Ishikawa (cell line): Measurements from ENCODE around the gene ATP2B2.

ENCODE experiments used
- CEBPB ChIP-seq: IDR thresholded peaks from 2 replicates; pipeline ENCODE4 v1.6.1; 2012
- EP300 ChIP-seq: IDR thresholded peaks from 2 replicates; pipeline ENCODE4 v1.6.1; 2012; ENCODE audit warnings: borderline replicate concordance
- FOXM1 ChIP-seq: IDR thresholded peaks from 2 replicates; pipeline ENCODE4 v1.6.1; 2012; ENCODE audit warnings: low read depth, borderline replicate concordance
- RAD21 ChIP-seq: IDR thresholded peaks from 2 replicates; pipeline ENCODE4 v1.6.1; 2012; ENCODE audit warnings: low read depth
- REST ChIP-seq: IDR thresholded peaks from 2 replicates; pipeline ENCODE4 v1.6.1; 2012; ENCODE audit warnings: low read depth, mild to moderate bottlenecking
- TEAD4 ChIP-seq: IDR thresholded peaks from 2 replicates; pipeline ENCODE4 v1.6.1; 2012
- YY1 ChIP-seq: IDR thresholded peaks from 2 replicates; pipeline ENCODE4 v1.6.1; 2012; ENCODE audit warnings: low read depth
- TF ChIP-seq, protein P1 (sequence below): IDR thresholded peaks from 2 replicates; pipeline ENCODE4 v1.6.1; 2012

- TF ChIP-seq RAD21: no peak
- no peak for TF ChIP-seq CEBPB
- TF ChIP-seq, protein P1, sequence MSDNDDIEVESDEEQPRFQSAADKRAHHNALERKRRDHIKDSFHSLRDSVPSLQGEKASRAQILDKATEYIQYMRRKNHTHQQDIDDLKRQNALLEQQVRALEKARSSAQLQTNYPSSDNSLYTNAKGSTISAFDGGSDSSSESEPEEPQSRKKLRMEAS: no peak
- no peak for TF ChIP-seq YY1
- no peak for TF ChIP-seq EP300
- TF ChIP-seq TEAD4: no peak
- TF ChIP-seq REST: no peak
- no peak for TF ChIP-seq FOXM1
These were observed 39.2 kb downstream of the ATP2B2 start for GRCh38 chr3:10466186-10466585.
